ENCODE data around the gene LCA5.

GRCh38 chr6:79568996-79569395 is 31.8 kb upstream of the LCA5 start:
- TF ChIP-seq CTCF (IDR thresholded peaks at IDR 0.05) (no peak), EZH2 (IDR thresholded peaks at IDR 0.05) (no peak)
